Stimulated activated naive CD4-positive, alpha-beta T cell treated with Interleukin-2 at 50 U/mL for 16 hours (primary cell): Measurements from ENCODE around the gene RBFOX2.

ENCODE experiments used
- DNase-seq: peaks from one replicate; lab custom pipeline; 2025; lab: John Stamatoyannopoulos, UW

RBFOX2 gene

DNA sequence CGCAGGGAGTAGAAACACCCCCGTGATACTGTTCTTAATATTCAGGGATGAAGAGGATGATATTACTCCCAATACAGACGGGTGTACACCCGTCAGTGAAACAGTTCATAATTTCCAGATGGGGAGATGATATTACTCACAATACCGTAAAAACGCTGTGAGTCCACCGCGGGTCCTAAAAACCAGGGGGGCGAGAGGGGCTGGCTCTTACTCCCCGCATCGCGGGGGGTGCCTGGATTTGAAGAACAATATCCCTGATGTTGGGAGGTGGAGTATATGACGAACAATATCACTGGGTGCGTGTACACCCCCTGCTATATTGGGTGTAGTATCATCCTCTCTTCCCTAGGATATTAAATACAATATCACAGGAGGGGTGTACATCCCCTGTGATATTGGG is 331.5 kb downstream of the RBFOX2 start:
- DNase-seq = peak; percentile 11

DNA sequence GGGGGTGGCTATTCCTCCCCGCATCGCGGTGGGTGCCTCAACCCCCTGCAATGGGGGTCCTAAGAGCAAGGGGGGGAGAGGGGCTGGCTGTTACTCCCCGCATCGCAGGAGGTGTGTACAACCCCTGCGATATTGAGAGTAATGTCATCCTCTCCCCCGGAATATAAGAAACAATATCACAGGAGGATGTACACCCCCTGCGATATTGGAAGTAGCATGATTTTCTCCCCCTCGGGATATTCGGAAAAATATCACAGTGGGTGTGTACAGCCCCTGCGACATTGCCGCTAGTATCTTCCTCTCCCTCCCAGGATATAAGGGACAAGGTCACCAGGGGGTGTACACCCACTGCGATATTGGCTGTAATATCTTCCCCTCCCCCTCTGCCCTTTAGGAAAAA is 333.4 kb downstream of the RBFOX2 start:
- DNase-seq = no peak

DNA sequence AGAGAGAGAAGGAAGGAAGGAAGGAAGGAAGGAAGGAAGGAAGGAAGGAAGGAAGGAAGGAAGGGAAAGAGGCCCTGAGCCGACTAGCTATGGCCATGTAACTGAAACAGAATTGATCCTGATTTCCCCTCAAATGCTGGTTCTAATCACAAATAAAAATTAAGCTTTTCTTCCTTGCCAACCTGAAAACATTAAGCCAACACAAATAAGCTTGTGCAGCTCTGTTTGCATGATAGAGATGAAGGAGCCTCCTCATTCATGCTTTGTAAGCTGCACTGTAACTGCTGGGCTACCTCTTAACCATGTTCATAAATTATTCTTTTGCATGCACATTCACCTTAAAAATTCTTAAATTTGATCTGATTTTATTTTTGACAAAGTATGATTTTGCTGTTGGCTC is 338.6 kb downstream of the RBFOX2 start:
- DNase-seq = no peak

DNA sequence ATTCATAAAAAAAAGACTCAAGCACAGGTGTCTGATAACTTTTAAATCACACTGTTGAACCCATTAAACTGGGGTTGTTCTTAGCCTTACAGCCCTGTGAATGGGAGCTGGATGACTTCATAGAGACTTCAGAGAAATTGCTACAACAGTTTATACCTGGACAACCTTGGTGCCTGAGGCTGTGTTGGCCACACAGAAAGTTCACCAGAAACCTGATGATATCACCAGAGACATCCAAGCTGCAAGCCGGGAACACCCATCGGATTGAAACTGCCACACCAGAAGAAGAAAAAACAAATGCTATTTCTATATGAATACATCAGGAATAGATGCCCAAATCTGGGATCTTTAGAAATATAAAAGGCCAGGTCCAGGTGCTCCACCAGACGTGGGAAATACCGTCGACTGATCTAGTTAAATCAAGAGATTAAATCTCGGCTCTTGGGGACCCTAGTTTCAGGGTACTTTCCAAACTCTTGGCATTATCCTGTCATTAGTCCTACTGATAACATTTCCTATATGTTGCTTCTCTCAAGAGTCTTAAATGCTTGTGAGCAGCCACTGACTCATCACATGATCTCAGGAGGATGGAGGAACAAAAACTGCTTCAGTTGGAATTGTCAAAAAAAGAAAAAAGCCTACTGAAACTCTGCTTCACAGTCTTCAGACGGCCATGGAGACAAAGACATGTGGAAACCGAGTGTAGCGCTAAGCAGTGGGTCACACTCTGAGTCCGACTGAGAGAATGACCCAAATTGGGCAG is 339.5 kb downstream of the RBFOX2 start:
- DNase-seq = no peak
